ENCODE data around the gene NPHS2.

DNA sequence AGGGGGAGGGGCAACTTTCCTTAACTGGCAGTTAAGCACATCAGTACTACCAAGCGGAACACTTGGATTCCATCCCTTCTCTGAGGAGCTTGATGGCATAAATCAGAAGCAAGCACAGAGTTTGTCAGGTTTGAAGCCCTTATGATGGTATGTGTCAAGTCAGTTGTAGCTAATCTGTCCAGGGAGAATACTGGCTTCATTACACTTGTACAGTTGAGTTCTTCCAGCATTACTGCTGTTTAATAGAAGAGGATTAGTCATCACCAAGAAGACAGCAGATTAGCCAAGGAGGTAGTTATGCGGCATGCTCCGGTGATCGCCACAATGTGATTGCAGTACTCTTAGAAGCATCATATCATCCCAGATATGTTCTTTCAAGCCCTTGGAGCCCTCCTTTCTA, 13.8 kb upstream of the NPHS2 start:
- TF ChIP-seq POLR2A (IDR thresholded peaks at IDR 0.05) (no peak), POLR2AphosphoS5 (IDR thresholded peaks at IDR 0.05) (no peak), CTCF (IDR thresholded peaks at IDR 0.05) (no peak), EP300 (IDR thresholded peaks at IDR 0.05) (no peak)

Measured in sigmoid colon (tissue), 4 donors.